ENCODE measurements around the gene MAST4.

DNA sequence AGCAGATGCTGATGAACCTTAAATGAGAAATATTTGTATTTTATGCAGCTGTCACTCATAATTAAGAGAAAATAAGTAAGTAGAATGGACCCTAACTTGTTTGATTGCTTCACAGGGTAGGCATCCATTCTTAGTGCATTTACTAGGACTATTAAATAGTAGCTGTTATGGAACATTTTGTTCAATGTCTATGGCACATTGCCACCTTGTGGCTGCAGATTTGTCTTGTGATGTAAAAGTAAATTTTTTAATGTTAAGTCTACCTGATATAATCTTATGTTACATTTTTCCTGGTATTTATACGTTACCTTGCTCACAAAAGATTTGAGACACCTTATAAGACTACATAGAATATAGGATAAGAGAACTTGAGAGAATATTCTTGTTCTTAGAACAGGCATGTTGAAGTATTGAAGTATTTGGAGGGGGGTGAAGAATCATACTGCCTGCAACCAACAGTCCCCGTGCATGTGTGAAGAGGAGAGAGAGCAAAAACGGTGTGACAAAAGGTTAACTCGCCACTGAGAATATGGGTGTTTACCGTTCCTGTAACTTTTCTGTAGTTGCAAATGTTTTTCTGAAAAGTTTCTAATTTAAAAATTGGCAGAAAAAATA, 161.1 kb downstream of the MAST4 start:
- TF ChIP-seq, protein P1, sequence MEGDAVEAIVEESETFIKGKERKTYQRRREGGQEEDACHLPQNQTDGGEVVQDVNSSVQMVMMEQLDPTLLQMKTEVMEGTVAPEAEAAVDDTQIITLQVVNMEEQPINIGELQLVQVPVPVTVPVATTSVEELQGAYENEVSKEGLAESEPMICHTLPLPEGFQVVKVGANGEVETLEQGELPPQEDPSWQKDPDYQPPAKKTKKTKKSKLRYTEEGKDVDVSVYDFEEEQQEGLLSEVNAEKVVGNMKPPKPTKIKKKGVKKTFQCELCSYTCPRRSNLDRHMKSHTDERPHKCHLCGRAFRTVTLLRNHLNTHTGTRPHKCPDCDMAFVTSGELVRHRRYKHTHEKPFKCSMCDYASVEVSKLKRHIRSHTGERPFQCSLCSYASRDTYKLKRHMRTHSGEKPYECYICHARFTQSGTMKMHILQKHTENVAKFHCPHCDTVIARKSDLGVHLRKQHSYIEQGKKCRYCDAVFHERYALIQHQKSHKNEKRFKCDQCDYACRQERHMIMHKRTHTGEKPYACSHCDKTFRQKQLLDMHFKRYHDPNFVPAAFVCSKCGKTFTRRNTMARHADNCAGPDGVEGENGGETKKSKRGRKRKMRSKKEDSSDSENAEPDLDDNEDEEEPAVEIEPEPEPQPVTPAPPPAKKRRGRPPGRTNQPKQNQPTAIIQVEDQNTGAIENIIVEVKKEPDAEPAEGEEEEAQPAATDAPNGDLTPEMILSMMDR (conservative IDR thresholded peaks at IDR 0.05 in 1 of 2, IDR thresholded peaks at IDR 0.05 in 1 of 2; ENCODE audit: low read depth in 1 of 2, low read length in 2 of 2): peak; percentile 20 to 48
- no peak for TF ChIP-seq EZH2 (IDR thresholded peaks at IDR 0.05; ENCODE audit: low read length, missing control alignments)

All from fibroblast of lung (primary cell).